Uterus (tissue), 2 donors: Measurements from ENCODE around the gene CLTC.

Source experiments
- CTCF ChIP-seq, 4 experiments: fragments of 200-600 bp in 2 of 4; fragments of 450-650 bp in 2 of 4; sonication (generic) in 2 of 4; IDR thresholded peaks; one replicate each; pipeline ENCODE4 v1.5.1; 2016 to 2019; ENCODE audit warnings: antibody characterized with exemption in 4 of 4, mild to moderate bottlenecking in 2 of 4, moderate library complexity in 1 of 4
- POLR2A ChIP-seq, 2 donors: fragments of 450-650 bp; IDR thresholded peaks; one replicate each; pipeline ENCODE4 v1.6.1; 2016; ENCODE audit warnings: antibody characterized with exemption in 2 of 2, mild to moderate bottlenecking in 1 of 2, moderate library complexity in 1 of 2

- TF ChIP-seq CTCF (IDR thresholded peaks at IDR 0.05) (no peak), POLR2A (IDR thresholded peaks at IDR 0.05) (no peak)
Observed at GRCh38 chr17:59702304-59702703, 82.6 kb downstream of the CLTC start.
